GM13976 (cell line): ENCODE measurements around the gene RPS3.

Source experiments
- DNase-seq: peaks from one replicate; pipeline ENCODE4 v3.0.0; 2012; ENCODE audit warnings: low spot score
- CTCF ChIP-seq: IDR thresholded peaks from 2 replicates; pipeline ENCODE4 v1.5.1; 2012; ENCODE audit warnings: borderline replicate concordance, mild to moderate bottlenecking; ENCODE audit not compliant: insufficient read depth; ENCODE audit errors: extremely low read depth, missing control alignments, control extremely low read depth
- in situ Hi-C: fragments of 300-500 bp; cut with MboI; formaldehyde crosslinking; loops from one replicate; pipeline ENCODE4 v1.12.0; 2022; ENCODE audit warnings: low sequenced_read_pairs, mixed read lengths, inconsistent platforms; ENCODE audit not compliant: unreplicated experiment

RPS3 gene

GRCh38 chr11:75447415-75447814 lies 48.1 kb downstream of the RPS3 start:
- DNase-seq = no peak
- in situ Hi-C loops = loop anchor here (5.0 kb wide), 1 partner anchor 85 kb away; no protein-coding TSS in a partner anchor
- no peak for TF ChIP-seq CTCF

- DNase-seq = no peak
- in situ Hi-C loops = loop anchor here (5.0 kb wide), 1 partner anchor 83 kb away; no protein-coding TSS in a partner anchor
- no peak for TF ChIP-seq CTCF
Observed at GRCh38 chr11:75449271-75449670, 50.0 kb downstream of the RPS3 start.

- in situ Hi-C loops = loop anchor here (5.0 kb wide), 1 partner anchor 83 kb away; no protein-coding TSS in a partner anchor
- no peak for DNase-seq
- no peak for TF ChIP-seq CTCF
Observed at GRCh38 chr11:75449776-75450175, 50.5 kb downstream of the RPS3 start.

GRCh38 chr11:75450236-75450635 lies 50.9 kb downstream of the RPS3 start:
- in situ Hi-C loops = no loop called here
- no peak for TF ChIP-seq CTCF
- no peak for DNase-seq

- peak; percentile 37 for TF ChIP-seq CTCF
- in situ Hi-C loops = no loop called here
- DNase-seq = peak; percentile 57
Observed at GRCh38 chr11:75450826-75451821, 51.8 kb downstream of the RPS3 start.

- in situ Hi-C loops = no loop called here
- no peak for TF ChIP-seq CTCF
- no peak for DNase-seq
Observed at GRCh38 chr11:75453916-75454655, 54.8 kb downstream of the RPS3 start.
